Calu3 (cell line): ENCODE data around the gene LRRFIP1. TPM values are rescaled to one million over a fixed set of nuclear protein-coding genes. Genes with fewer than 3 reads are reported as not detected.
"Not testable (repeated sequence)": the region's sequence is repeated elsewhere in the genome, so short reads cannot be mapped to it uniquely, and the experiment has no call there.

ENCODE experiments used
- BruUV-seq: library from RNA; stranded (reverse); fragments of 400-500 nt; replicated peaks from 2 replicates; lab custom pipeline; 2021; lab: Mats Ljungman, UMichigan
- CTCF ChIA-PET: fragments of 300-600 bp; sonication (Branson Sonifier 250); formaldehyde crosslinking; loops from one replicate; lab custom pipeline; 2022; ENCODE audit warnings: antibody characterized with exemption; lab: Charles Lee
- DNase-seq: peaks from one replicate; pipeline ENCODE4 v3.0.0; 2022
- H3K27ac Mint-ChIP-seq: one replicate; pipeline ENCODE4 v1.8.0; 2022; ENCODE audit warnings: mixed read lengths; ENCODE audit not compliant: unreplicated experiment
- H3K27me3 Mint-ChIP-seq: one replicate; pipeline ENCODE4 v1.8.0; 2022; ENCODE audit warnings: mixed read lengths; ENCODE audit not compliant: unreplicated experiment
- H3K36me3 Mint-ChIP-seq: one replicate; pipeline ENCODE4 v1.8.0; 2022; ENCODE audit warnings: mild to moderate bottlenecking, moderate library complexity, mixed read lengths; ENCODE audit not compliant: insufficient read depth, unreplicated experiment
- H3K4me1 Mint-ChIP-seq: one replicate; pipeline ENCODE4 v1.8.0; 2022; ENCODE audit warnings: mild to moderate bottlenecking, low read depth, mixed read lengths; ENCODE audit not compliant: unreplicated experiment
- H3K4me3 Mint-ChIP-seq: one replicate; pipeline ENCODE4 v1.8.0; 2022; ENCODE audit warnings: mild to moderate bottlenecking, low read depth, moderate library complexity, mixed read lengths; ENCODE audit not compliant: unreplicated experiment
- H3K9me3 Mint-ChIP-seq: one replicate; pipeline ENCODE4 v1.8.0; 2022; ENCODE audit warnings: low read depth, mixed read lengths; ENCODE audit not compliant: unreplicated experiment
- intact Hi-C: fragments of 100-400 bp; cut with micrococcal nuclease; formaldehyde crosslinking; loops from one replicate; pipeline ENCODE4 v1.10.0; 2022; ENCODE audit not compliant: unreplicated experiment
- total RNA-seq: library from RNA; stranded (reverse); gene quantifications from 2 replicates; pipeline ENCODE4 v1.2.3, GENCODE V29; 2022
- TF ChIP-seq, protein P1 (sequence below): fragments of 200-600 bp; IDR thresholded peaks from one replicate; pipeline ENCODE4 v1.8.0; 2022; ENCODE audit warnings: antibody characterized with exemption; ENCODE audit not compliant: unreplicated experiment

The LRRFIP1 gene
- total RNA-seq, 1 experiment from 2014 or later = 161 TPM

DNA sequence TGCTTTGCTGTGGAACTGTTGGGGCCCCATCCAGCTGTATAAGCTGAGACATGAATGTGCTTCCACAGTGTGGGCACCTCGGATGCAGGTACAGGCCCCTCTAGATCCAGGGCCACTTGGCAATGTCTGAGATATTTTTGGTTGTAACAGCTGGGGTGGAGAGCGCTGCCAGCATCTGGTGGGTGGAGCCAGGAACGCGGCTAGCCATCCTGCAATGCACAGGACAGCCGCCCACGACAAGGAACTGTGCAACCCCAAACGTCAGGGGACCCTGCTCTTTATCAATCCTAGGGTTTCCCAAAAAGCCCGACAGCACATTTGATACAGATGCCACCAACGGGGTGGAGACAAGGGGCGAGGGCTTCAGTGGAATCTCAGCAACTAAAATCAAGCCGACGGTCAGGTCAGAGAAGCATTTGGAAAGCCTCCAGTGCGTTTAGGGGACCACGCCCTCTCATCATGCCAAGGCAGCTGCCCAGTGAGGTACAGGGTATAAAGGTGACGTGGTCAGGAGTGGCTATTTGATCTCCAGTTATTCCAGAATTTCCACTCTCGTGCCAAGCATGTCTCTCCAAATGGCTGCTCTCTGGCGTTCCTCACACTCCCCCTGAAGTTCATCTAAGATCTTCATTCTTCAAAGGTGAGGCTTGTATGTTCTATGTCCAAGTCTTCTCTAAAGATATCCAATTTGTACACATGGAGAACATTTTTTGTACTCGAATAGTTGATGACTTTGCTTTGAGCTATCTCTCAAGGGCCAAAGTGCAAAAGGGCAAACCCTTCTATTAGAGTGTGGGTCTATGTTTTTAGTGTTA is 55.7 kb downstream of the LRRFIP1 start:
- H3K27me3 Mint-ChIP-seq = no peaks in the 10 kb centered on the region

DNA sequence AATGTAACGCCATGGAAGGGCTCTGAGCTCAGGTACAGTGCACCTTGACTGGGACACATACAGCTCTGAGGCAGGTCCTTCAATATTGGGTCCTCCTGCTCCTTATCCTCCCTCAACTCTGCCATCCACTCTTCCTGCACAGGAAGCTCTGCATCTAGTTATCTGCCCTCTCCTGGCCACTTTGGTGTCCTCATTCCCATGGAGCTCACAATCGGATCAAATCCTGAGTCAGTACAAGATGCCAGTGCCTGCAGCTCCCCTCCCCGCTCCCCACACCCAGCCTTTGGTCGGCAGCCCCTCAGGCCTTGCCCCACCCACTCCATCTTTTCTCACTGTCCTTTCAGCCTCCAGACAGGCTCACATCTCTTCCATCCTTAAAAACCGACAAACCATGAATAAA is 58.0 kb downstream of the LRRFIP1 start:
- H3K4me3 Mint-ChIP-seq = no peak overlapping the region
- H3K4me1 Mint-ChIP-seq = peaks cover 38% of the 10 kb centered on the region
- intact Hi-C loops = no loop called here
- H3K9me3 Mint-ChIP-seq = no peaks in the 10 kb centered on the region
- no peak overlapping the region for H3K27ac Mint-ChIP-seq
- H3K27me3 Mint-ChIP-seq = no peaks in the 10 kb centered on the region
- DNase-seq = no peak
- no peaks in the 10 kb centered on the region for H3K36me3 Mint-ChIP-seq
- TF ChIP-seq, protein P1, sequence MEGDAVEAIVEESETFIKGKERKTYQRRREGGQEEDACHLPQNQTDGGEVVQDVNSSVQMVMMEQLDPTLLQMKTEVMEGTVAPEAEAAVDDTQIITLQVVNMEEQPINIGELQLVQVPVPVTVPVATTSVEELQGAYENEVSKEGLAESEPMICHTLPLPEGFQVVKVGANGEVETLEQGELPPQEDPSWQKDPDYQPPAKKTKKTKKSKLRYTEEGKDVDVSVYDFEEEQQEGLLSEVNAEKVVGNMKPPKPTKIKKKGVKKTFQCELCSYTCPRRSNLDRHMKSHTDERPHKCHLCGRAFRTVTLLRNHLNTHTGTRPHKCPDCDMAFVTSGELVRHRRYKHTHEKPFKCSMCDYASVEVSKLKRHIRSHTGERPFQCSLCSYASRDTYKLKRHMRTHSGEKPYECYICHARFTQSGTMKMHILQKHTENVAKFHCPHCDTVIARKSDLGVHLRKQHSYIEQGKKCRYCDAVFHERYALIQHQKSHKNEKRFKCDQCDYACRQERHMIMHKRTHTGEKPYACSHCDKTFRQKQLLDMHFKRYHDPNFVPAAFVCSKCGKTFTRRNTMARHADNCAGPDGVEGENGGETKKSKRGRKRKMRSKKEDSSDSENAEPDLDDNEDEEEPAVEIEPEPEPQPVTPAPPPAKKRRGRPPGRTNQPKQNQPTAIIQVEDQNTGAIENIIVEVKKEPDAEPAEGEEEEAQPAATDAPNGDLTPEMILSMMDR = no peak
- BruUV-seq = no TSS peak
- CTCF ChIA-PET = interaction anchor here (0.6 to 1.1 kb wide), 6 partner anchors 12 to 377 kb away, joined by 3 to 10 read pairs (median 4); no protein-coding TSS in a partner anchor

More for the DNA sequence above, 55.7 kb downstream of the LRRFIP1 start:
- H3K36me3 Mint-ChIP-seq = no peaks in the 10 kb centered on the region
- intact Hi-C loops = no loop called here
- no peaks in the 10 kb centered on the region for H3K9me3 Mint-ChIP-seq
- H3K4me3 Mint-ChIP-seq = peak overlapping the region; percentile 54
- CTCF ChIA-PET = interaction anchor here (1.2 kb wide), 1 partner anchor 62 kb away, joined by 4 read pairs; no protein-coding TSS in a partner anchor
- peak; percentile 50 for DNase-seq
- TF ChIP-seq, protein P1 = no peak
- peaks cover 21% of the 10 kb centered on the region for H3K4me1 Mint-ChIP-seq
- H3K27ac Mint-ChIP-seq = peak overlapping the region; percentile 42
- BruUV-seq = no TSS peak

DNA sequence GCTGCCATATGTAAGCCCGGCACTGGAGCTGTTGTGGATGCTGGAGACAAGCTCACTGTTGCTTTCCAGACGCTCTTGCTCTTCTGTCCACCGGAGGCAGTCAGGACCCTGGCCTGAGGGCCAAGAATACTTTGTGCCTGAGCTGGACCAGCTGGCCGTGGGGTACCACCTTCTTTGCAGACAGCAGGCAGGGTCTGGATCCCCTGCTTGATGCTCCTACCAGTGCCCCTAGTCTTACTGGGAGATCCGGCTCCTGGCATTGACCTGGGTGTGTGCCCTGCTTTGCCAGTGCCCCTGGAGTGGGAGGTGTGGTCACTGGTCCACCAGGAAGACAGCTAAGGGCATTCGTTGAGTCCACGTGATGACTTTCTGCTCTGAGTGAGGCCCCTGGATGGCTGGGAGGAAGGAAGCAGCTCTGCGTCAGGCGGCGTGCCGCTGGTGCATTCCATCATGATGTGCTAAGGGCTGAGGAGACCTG is 59.3 kb downstream of the LRRFIP1 start:
- H3K9me3 Mint-ChIP-seq = no peaks in the 10 kb centered on the region
- H3K36me3 Mint-ChIP-seq = peaks cover 10% of the 10 kb centered on the region
- H3K4me3 Mint-ChIP-seq = no peak overlapping the region
- TF ChIP-seq, protein P1 = peak; percentile 32
- CTCF ChIA-PET = interaction anchor here (0.6 to 1.5 kb wide), 6 partner anchors 10 to 88 kb away, joined by 3 to 5 read pairs (median 4); no protein-coding TSS in a partner anchor
- no TSS peak for BruUV-seq
- H3K27me3 Mint-ChIP-seq = no peaks in the 10 kb centered on the region
- H3K4me1 Mint-ChIP-seq = peaks cover 38% of the 10 kb centered on the region
- no peak for DNase-seq
- intact Hi-C loops = no loop called here
- H3K27ac Mint-ChIP-seq = no peak overlapping the region

DNA sequence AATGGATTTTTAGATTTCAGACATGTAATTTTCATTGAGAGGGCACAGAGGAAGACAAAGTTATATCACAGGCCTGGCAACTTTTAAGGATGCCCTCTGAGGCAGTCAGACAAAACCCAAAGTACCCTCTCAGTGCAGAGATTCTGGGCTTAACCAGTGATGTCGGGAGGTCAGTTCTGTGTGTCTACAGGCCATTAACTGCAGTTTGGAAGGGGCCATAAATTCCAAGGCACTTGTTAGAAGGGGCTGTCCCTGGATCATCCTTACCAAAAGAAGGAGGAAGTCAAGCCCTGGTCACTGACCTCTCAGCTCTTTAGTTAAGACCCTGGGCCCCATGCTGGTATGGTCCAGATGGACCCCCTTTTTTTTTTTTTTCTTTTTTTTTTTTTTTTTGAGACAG is 60.7 kb downstream of the LRRFIP1 start:
- BruUV-seq = no TSS peak
- intact Hi-C loops = no loop called here
- H3K9me3 Mint-ChIP-seq = no peaks in the 10 kb centered on the region
- CTCF ChIA-PET = interaction anchor here (0.7 to 1.0 kb wide), 5 partner anchors 10 to 421 kb away, joined by 3 to 8 read pairs (median 4); no protein-coding TSS in a partner anchor
- no peak for DNase-seq
- no peak overlapping the region for H3K4me3 Mint-ChIP-seq
- TF ChIP-seq, protein P1 = no peak
- peaks cover 32% of the 10 kb centered on the region for H3K4me1 Mint-ChIP-seq
- H3K36me3 Mint-ChIP-seq = peaks cover 22% of the 10 kb centered on the region
- H3K27ac Mint-ChIP-seq = peak overlapping the region; percentile 64
- H3K27me3 Mint-ChIP-seq = no peaks in the 10 kb centered on the region

DNA sequence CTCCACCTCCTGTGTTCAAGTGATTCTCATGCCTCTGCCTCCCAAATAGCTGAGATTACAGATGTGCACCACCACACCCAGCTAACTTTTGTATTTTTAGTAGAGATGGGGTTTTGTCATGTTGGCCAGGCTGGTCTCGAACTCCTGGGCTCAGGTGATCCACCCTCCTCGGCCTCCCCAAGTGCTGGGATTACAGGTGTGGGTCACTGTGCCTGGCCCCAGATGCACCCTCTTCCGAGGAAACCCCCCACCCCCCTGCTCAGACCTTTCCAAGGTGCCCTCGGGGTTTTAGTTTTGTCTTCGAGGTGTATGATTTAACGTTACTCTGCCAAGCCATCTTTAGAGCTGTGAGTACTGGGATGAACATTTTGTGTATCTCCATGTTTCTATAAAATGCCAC is 61.2 kb downstream of the LRRFIP1 start:
- Mint-ChIP-seq H3K36me3 (peaks cover 27% of the 10 kb centered on the region), H3K4me1 (peaks cover 32% of the 10 kb centered on the region)
- DNase-seq, H3K4me3 Mint-ChIP-seq, H3K9me3 Mint-ChIP-seq, BruUV-seq, H3K27ac Mint-ChIP-seq, H3K27me3 Mint-ChIP-seq, intact Hi-C loops, CTCF ChIA-PET: not testable (repeated sequence)
